Choroid plexus epithelial cell (primary cell): ENCODE data around the gene WDR43.

ENCODE experiments used
- DNase-seq: peaks from one replicate; pipeline ENCODE4 v3.0.0-alpha.2; 2010; ENCODE audit warnings: low read depth
- H3K4me3 ChIP-seq: 2 replicates; pipeline ENCODE4 v1.5.1; 2011; ENCODE audit warnings: low read depth, mild to moderate bottlenecking, control low read depth, low read length, moderate library complexity
- TF ChIP-seq, protein P1 (sequence below): conservative IDR thresholded peaks from 2 replicates; pipeline ENCODE4 v1.5.1; 2011; ENCODE audit warnings: low read depth, mild to moderate bottlenecking, control low read depth, inconsistent platforms, low read length, moderate library complexity

The WDR43 gene

DNA sequence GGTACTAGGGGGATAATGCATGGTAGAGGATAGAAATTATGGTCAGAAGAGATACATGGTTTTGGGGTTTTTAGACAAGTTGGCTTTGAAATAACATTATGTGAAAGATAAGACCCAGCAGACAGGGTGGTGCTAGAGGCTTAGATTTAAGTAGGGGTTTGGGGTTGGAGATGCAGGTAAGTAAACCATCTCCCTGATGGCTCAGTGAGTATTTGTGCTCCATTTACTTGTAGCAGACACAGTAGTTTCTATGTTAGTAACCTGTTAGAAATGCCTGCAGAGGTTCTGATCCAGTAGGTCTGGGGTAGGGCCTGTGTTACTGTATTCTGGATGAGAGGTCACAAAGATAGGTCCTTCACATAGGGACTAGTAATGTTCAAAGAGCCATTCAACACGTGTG, 13.7 kb downstream of the WDR43 start:
- TF ChIP-seq, protein P1, sequence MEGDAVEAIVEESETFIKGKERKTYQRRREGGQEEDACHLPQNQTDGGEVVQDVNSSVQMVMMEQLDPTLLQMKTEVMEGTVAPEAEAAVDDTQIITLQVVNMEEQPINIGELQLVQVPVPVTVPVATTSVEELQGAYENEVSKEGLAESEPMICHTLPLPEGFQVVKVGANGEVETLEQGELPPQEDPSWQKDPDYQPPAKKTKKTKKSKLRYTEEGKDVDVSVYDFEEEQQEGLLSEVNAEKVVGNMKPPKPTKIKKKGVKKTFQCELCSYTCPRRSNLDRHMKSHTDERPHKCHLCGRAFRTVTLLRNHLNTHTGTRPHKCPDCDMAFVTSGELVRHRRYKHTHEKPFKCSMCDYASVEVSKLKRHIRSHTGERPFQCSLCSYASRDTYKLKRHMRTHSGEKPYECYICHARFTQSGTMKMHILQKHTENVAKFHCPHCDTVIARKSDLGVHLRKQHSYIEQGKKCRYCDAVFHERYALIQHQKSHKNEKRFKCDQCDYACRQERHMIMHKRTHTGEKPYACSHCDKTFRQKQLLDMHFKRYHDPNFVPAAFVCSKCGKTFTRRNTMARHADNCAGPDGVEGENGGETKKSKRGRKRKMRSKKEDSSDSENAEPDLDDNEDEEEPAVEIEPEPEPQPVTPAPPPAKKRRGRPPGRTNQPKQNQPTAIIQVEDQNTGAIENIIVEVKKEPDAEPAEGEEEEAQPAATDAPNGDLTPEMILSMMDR: no peak
- DNase-seq: no peak
- no peak overlapping the region for H3K4me3 ChIP-seq

DNA sequence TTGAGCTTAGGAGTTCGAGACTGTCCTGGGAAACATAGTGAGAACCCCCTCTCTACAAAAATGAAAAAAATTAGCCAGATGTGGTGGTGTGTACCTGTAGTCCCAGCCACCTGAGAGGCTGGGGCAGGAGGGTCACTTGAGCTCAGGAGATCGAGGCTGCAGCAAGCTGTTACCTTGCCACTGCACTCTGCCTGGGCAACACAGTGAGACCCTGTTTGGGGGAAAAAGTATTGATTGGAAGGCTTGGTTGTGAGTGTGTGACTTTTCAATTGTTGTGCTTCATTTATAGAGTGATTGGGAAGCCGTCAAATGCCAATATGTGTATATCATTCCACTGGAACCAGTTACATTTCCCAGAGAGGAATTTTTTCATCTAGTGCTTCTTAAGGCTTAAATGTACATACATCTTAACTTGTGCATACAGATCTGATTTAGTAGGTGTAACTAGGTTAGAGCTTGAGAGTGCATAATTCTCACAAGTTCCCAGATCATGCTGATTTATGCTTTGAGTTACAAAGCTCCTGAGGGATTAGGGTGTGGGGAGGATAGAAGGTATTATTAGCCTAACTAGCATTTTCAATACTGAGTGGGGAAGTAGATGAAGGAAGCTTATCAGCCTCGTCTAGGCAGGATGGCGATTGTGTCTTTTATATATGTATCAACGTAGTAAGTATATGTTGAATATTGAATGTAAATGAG, 15.3 kb downstream of the WDR43 start:
- no peak for DNase-seq
- TF ChIP-seq, protein P1: no peak

DNA sequence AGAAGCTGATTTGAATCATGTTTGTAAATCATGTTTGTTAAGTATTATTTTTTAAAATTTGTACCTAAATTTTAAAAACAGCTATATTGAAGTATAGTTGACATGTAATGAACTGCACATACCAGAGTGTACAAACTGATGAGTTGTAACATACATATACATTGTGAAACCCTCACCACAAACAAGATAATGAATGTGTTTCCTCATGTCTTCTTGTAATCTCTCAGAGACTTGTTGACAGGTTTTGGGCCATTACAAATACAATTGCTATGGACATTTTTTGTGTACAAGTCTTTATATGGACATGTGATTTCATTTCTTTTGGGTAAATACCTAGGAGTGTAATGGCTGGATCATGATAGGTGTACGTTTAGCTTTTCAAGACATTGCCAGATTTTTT, 21.5 kb downstream of the WDR43 start:
- peak; percentile 90 for DNase-seq
- TF ChIP-seq, protein P1: no peak
- no peak overlapping the region for H3K4me3 ChIP-seq

More for the DNA sequence above, 15.3 kb downstream of the WDR43 start:
- no peak overlapping the region for H3K4me3 ChIP-seq

DNA sequence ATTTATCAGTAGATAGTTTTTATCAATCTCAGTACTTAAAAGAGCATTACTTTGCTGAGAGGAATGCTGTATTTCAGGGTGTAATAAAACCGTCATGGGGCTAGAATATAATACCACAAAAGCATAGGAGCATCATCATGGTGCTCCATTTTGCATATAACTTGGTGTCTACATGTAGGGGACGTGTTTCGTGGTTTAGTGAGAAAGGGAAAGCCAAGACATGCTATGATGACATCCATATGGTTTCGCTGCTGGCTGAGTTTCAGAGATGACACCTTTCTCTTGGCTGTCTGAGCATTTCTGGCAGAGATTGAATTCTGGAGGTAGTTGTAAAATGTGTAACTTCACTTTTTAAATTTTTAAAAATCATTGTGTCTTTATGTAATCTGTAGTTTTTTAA, 32.4 kb downstream of the WDR43 start:
- TF ChIP-seq, protein P1: no peak
- DNase-seq: no peak
- H3K4me3 ChIP-seq: no peak overlapping the region

DNA sequence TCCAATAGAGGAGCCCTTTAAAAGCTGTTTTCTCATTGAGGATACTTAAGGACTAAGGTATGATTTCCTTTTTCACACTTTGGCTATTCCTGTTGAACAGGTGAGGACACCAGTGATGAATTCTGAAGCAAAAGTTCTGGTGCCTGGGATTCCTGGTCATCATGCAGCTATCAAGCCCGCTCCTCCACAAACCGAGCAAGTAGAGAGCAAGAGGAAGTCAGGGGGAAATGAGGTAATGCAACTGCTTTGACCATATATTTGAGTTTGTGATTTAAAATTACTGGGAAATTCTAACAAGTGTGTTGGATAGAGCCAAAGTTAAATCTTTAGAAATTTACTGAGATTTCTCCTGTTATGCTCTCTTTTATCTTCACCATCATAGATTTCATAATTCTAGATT, 33.0 kb downstream of the WDR43 start:
- H3K4me3 ChIP-seq: no peak overlapping the region
- no peak for DNase-seq
- TF ChIP-seq, protein P1: no peak

DNA sequence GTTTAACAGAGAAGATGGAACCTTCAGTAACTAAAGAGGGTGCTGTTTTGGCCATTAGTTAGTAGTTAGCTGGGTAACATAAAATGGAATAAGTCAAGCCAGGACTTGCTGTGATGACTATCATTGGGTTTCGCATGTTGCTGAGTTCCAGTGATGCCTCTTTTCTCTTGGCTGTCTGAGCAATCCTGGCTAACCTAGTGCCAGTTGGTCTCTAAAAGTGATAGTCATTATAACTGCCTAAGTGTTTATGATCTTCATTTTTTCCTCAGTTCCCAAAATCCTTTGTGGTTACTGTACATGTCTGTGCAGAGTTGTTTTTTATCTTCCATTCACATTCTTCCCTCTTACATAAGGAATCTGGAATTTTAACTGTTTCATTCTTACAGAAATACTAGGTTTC, 33.4 kb downstream of the WDR43 start:
- H3K4me3 ChIP-seq: no peak overlapping the region
- peak; percentile 49 for DNase-seq
- TF ChIP-seq, protein P1: no peak

DNA sequence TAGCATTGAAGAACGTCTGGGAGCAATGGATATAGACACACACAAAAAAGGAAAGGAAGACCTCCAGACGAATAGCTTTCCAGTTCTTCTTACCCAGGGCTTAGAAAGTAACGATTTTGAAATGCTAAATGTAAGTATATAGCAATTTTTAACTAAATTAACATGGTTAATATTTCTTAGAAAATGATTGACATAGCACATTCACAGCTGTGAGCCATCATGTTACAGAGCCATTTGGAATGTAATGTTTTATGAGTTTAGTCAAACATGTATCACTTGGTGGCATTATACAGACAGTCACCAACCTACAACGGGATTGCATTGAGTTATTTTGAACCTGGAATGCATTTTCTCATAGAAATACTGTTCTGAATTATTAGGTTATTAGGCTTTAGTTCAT, 35.1 kb downstream of the WDR43 start:
- DNase-seq: no peak
- TF ChIP-seq, protein P1: no peak
- no peak overlapping the region for H3K4me3 ChIP-seq
